H1 (cell line): ENCODE results near the gene C16orf90.

Experiments
- CHD2 ChIP-seq: IDR thresholded peaks from 2 replicates; pipeline ENCODE4 v1.6.1; 2012; ENCODE audit warnings: low read length, improper control_type of control experiment
- EP300 ChIP-seq, 2 experiments: IDR thresholded peaks; 1 replicate in 1 of 2; 2 replicates in 1 of 2; pipeline ENCODE4 v1.6.1; 2011 to 2012; ENCODE audit warnings: low read depth in 2 of 2, low read length in 2 of 2, mild to moderate bottlenecking in 2 of 2, borderline replicate concordance in 1 of 2, inconsistent platforms in 1 of 2, moderate library complexity in 1 of 2
- EZH2 ChIP-seq: fragments of 200-600 bp; sonication (generic); IDR thresholded peaks from 2 replicates; pipeline ENCODE4 v1.7.1; 2012; ENCODE audit warnings: low read depth, mild to moderate bottlenecking, moderate library complexity, low read length, inconsistent platforms; ENCODE audit not compliant: severe bottlenecking
- FOSL1 ChIP-seq: IDR thresholded peaks from 2 replicates; pipeline ENCODE4 v1.6.1; 2011; ENCODE audit warnings: mild to moderate bottlenecking, low read depth, low read length, moderate library complexity; ENCODE audit not compliant: insufficient read depth
- KDM4A ChIP-seq: IDR thresholded peaks from one replicate; pipeline ENCODE4 v1.7.1; 2012; ENCODE audit warnings: low read depth, mild to moderate bottlenecking, moderate library complexity, low read length, inconsistent platforms; ENCODE audit not compliant: severe bottlenecking
- POLR2A ChIP-seq, 2 experiments: IDR thresholded peaks; 1 replicate in 1 of 2; 2 replicates in 1 of 2; pipeline ENCODE4 v1.6.1; 2011; ENCODE audit warnings: low read depth in 2 of 2, low read length in 2 of 2, mild to moderate bottlenecking in 2 of 2; ENCODE audit errors: control extremely low read depth in 1 of 2
- RBBP5 ChIP-seq: IDR thresholded peaks from 2 replicates; pipeline ENCODE4 v1.7.1; 2012; ENCODE audit warnings: low read depth, mild to moderate bottlenecking, inconsistent platforms, low read length, moderate library complexity, borderline replicate concordance
- SIRT6 ChIP-seq: IDR thresholded peaks from one replicate; pipeline ENCODE4 v1.7.1; 2012; ENCODE audit warnings: low read length, inconsistent platforms
- SRF ChIP-seq: IDR thresholded peaks from 2 replicates; pipeline ENCODE4 v1.6.1; 2011; ENCODE audit warnings: mild to moderate bottlenecking, low read depth, low read length, moderate library complexity
- TCF12 ChIP-seq: IDR thresholded peaks from 2 replicates; pipeline ENCODE4 v1.6.1; 2011; ENCODE audit warnings: low read depth, mild to moderate bottlenecking, low read length
- TF ChIP-seq, protein P1 (sequence below), 3 experiments: IDR thresholded peaks; 1 replicate in 2 of 3; 2 replicates in 1 of 3; pipeline versions ENCODE4 v1.5.1 to v1.6.1; 2011; ENCODE audit warnings: low read length in 3 of 3, mild to moderate bottlenecking in 3 of 3, inconsistent platforms in 2 of 3, low read depth in 1 of 3, moderate library complexity in 1 of 3; ENCODE audit not compliant: insufficient read depth in 1 of 3; ENCODE audit errors: control extremely low read depth in 1 of 3

DNA sequence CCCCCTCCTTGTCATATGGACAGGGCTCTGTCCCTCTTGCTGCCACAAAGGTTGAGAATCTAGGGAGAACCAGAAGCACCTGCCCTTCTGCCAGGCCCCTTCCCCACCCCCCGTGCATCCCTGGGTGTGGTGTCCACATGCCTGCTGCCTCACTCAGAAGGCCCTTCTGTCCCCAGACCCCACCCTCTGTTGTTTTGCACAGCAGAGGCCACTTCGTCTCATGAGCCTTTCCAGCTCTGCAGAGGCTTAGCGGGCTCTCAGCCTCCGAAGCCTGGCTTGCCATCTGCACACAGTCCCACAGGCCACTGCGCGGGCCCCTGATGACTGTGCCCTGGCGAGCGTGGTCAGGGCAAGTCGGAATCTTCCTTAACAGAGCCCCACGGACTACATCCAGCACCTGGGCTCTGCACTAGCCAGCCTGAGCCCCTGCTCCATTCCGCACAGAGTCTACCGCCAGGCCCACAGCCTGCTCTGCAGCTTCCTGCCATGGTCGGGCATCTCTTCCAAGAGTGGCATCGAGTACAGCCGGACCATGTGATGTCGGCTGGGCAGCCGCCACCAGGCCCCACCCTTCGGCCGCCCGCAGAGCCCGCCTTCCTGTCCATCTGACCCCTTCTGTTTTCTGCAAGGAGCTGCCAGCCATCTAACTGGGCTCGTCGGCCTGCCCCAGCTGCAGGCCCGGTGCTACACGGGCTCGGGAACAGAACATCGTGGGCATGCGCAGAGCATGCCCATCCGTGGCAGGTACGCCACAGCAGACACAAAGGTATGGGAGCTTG, 10.8 kb downstream of the C16orf90 start:
- TF ChIP-seq EP300 (IDR thresholded peaks at IDR 0.05; ENCODE audit: borderline replicate concordance in 1 of 2, low read depth in 2 of 2, low read length in 2 of 2) = no peak
- TF ChIP-seq KDM4A = no peak
- TF ChIP-seq SRF = no peak
- no peak for TF ChIP-seq POLR2A (IDR thresholded peaks at IDR 0.05; ENCODE audit: control extremely low read depth in 1 of 2, low read depth in 2 of 2, low read length in 2 of 2)
- TF ChIP-seq, protein P1, sequence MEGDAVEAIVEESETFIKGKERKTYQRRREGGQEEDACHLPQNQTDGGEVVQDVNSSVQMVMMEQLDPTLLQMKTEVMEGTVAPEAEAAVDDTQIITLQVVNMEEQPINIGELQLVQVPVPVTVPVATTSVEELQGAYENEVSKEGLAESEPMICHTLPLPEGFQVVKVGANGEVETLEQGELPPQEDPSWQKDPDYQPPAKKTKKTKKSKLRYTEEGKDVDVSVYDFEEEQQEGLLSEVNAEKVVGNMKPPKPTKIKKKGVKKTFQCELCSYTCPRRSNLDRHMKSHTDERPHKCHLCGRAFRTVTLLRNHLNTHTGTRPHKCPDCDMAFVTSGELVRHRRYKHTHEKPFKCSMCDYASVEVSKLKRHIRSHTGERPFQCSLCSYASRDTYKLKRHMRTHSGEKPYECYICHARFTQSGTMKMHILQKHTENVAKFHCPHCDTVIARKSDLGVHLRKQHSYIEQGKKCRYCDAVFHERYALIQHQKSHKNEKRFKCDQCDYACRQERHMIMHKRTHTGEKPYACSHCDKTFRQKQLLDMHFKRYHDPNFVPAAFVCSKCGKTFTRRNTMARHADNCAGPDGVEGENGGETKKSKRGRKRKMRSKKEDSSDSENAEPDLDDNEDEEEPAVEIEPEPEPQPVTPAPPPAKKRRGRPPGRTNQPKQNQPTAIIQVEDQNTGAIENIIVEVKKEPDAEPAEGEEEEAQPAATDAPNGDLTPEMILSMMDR (IDR thresholded peaks at IDR 0.05; ENCODE audit: control extremely low read depth in 1 of 3, insufficient read depth in 1 of 3, low read depth in 1 of 3, low read length in 3 of 3) = no peak
- TF ChIP-seq EZH2 = no peak
- no peak for TF ChIP-seq TCF12
- no peak for TF ChIP-seq SIRT6
- TF ChIP-seq CHD2 = no peak
- TF ChIP-seq FOSL1 = no peak
- TF ChIP-seq RBBP5 = no peak
